HepG2 (cell line): ENCODE measurements around the gene SLC38A2. TPM values are rescaled to one million over a fixed set of nuclear protein-coding genes. Genes with fewer than 3 reads are reported as not detected.

Source experiments
- ATAC-seq: fragments of 200-7000 bp; cut with Tn5 transposase; 3 replicates; pipeline ENCODE4 v1.9.1; 2020; ENCODE audit warnings: mild to moderate bottlenecking, moderate library complexity
- BruUV-seq: library from RNA; stranded (reverse); fragments of 400-500 nt; replicated peaks from 2 replicates; lab custom pipeline; 2021; lab: Mats Ljungman, UMichigan
- CTCF ChIA-PET: fragments of 300-600 bp; formaldehyde crosslinking; extraction: SDS; loops from one replicate; lab custom pipeline; 2021; ENCODE audit warnings: low total read pairs, inconsistent platforms, low intra/inter-chr PET ratio; lab: Yijun Ruan, JAX
- POLR2A ChIA-PET: fragments of 350-600 bp; sonication (Branson Sonifier 250); formaldehyde crosslinking; loops from one replicate; lab custom pipeline; 2020; ENCODE audit warnings: antibody characterized with exemption, inconsistent platforms; lab: Yijun Ruan, JAX
- DNase-seq: peaks from one replicate; pipeline ENCODE4 v3.0.0-alpha.2; 2015; ENCODE audit warnings: low spot score
- FAIRE-seq: peaks from 3 replicates; lab custom pipeline; 2011; peaks lifted over from hg19 to GRCh38; lab: Jason Lieb, UNC
- H2AFZ ChIP-seq: one replicate; pipeline ENCODE4 v1.6.1; 2011; ENCODE audit warnings: low read length, inconsistent platforms
- H3K27ac ChIP-seq: fragments of 300-600 bp; 3 replicates; pipeline ENCODE4 v1.8.0; 2011; ENCODE audit warnings: mixed run types, mild to moderate bottlenecking, mixed read lengths, low read length, inconsistent platforms; ENCODE audit not compliant: insufficient read depth; ENCODE audit errors: extremely low read length
- H3K27me3 ChIP-seq, 2 experiments: fragments of 200-600 bp in 1 of 2; 2 replicates in 1 of 2; 3 replicates in 1 of 2; pipeline versions ENCODE4 v1.6.0 to v1.8.0; 2011; ENCODE audit warnings: low read length in 2 of 2, mild to moderate bottlenecking in 2 of 2, moderate library complexity in 2 of 2, inconsistent platforms in 1 of 2; ENCODE audit not compliant: insufficient read depth in 2 of 2, control insufficient read depth in 1 of 2
- H3K36me3 ChIP-seq, 2 experiments: fragments of 200-600 bp in 1 of 2; replicated peaks in 1 of 2; 2 replicates in 1 of 2; 3 replicates in 1 of 2; pipeline versions ENCODE4 v1.5.1 to v1.8.0; 2011; ENCODE audit warnings: low read length in 2 of 2, inconsistent platforms in 1 of 2; ENCODE audit not compliant: insufficient read depth in 2 of 2, control insufficient read depth in 1 of 2
- H3K4me1 ChIP-seq: 2 replicates; pipeline ENCODE4 v1.5.1; 2012; ENCODE audit warnings: low read length, inconsistent platforms; ENCODE audit not compliant: insufficient read depth
- H3K4me2 ChIP-seq: 2 replicates; pipeline ENCODE4 v1.6.0; 2011; ENCODE audit warnings: low read depth, low read length, inconsistent platforms
- H3K4me3 ChIP-seq, 3 experiments: fragments of 200-600 bp in 1 of 3; sonication (generic), shearing (Covaris generic) in 1 of 3; replicated peaks in 1 of 3; 2 replicates each; pipeline ENCODE4 v1.5.1; 2011 to 2016; ENCODE audit warnings: low read length in 3 of 3, inconsistent platforms in 2 of 3, low read depth in 2 of 3, mild to moderate bottlenecking in 2 of 3, control low read depth in 1 of 3, mixed read lengths in 1 of 3; ENCODE audit not compliant: insufficient read depth in 1 of 3
- H3K79me2 ChIP-seq: one replicate; pipeline ENCODE4 v1.6.1; 2011; ENCODE audit warnings: low read length, inconsistent platforms; ENCODE audit not compliant: insufficient read depth
- H3K9ac ChIP-seq: 2 replicates; pipeline ENCODE4 v1.6.0; 2011; ENCODE audit warnings: mild to moderate bottlenecking, low read depth, low read length, inconsistent platforms; ENCODE audit not compliant: insufficient read depth
- H3K9me3 ChIP-seq: 2 replicates; pipeline ENCODE4 v1.5.1; 2012; ENCODE audit warnings: mild to moderate bottlenecking, low read length
- H4K20me1 ChIP-seq: 2 replicates; pipeline ENCODE4 v1.6.0; 2011; ENCODE audit warnings: inconsistent platforms, mild to moderate bottlenecking, low read length, moderate library complexity; ENCODE audit not compliant: insufficient read depth
- KLF6 ChIP-seq: IDR thresholded peaks from 2 replicates; pipeline ENCODE4 v1.8.0; 2016; ENCODE audit warnings: missing biosample characterization, missing genetic modification reagents
- NFRKB ChIP-seq: fragments of 450-650 bp; IDR thresholded peaks from 2 replicates; pipeline ENCODE4 v1.6.1; 2017
- PHF21A ChIP-seq: sonication (generic); formaldehyde crosslinking; IDR thresholded peaks from 2 replicates; pipeline ENCODE4 v1.5.0; 2020; ENCODE audit warnings: mild to moderate bottlenecking, missing genetic modification reagents
- PRMT3 ChIP-seq: sonication (generic); formaldehyde crosslinking; IDR thresholded peaks from 2 replicates; pipeline ENCODE4 v1.8.1; 2022; ENCODE audit warnings: low read depth, mild to moderate bottlenecking, moderate library complexity, missing genetic modification reagents, borderline replicate concordance
- SNRNP70 ChIP-seq: fragments of 200-400 bp; formaldehyde crosslinking; IDR thresholded peaks from 2 replicates; pipeline ENCODE4 v1.6.1; 2017; ENCODE audit warnings: mild to moderate bottlenecking, low read depth, low read length, moderate library complexity
- TEAD2 ChIP-seq: sonication (generic); formaldehyde crosslinking; IDR thresholded peaks from 2 replicates; pipeline ENCODE4 v1.9.0; 2021; ENCODE audit warnings: missing genetic modification reagents
- TFDP1 ChIP-seq: IDR thresholded peaks from 2 replicates; pipeline ENCODE4 v1.6.1; 2016; ENCODE audit warnings: missing compliant biosample characterization, missing genetic modification reagents, borderline replicate concordance
- ZNF326 ChIP-seq: sonication (generic); formaldehyde crosslinking; IDR thresholded peaks from 2 replicates; pipeline ENCODE4 v1.4.0; 2020; ENCODE audit warnings: missing genetic modification reagents, borderline replicate concordance
- ZNF34 ChIP-seq: sonication (generic); formaldehyde crosslinking; IDR thresholded peaks from 2 replicates; pipeline ENCODE4 v1.4.0; 2020; ENCODE audit warnings: mild to moderate bottlenecking, missing genetic modification reagents, borderline replicate concordance
- ZNF558 ChIP-seq: sonication (generic); formaldehyde crosslinking; IDR thresholded peaks from 2 replicates; pipeline ENCODE4 v1.9.0; 2022; ENCODE audit warnings: mild to moderate bottlenecking, missing genetic modification reagents, borderline replicate concordance
- ZNF737 ChIP-seq: sonication (generic); formaldehyde crosslinking; IDR thresholded peaks from 2 replicates; pipeline ENCODE4 v1.5.0; 2020; ENCODE audit warnings: missing genetic modification reagents, mild to moderate bottlenecking, borderline replicate concordance
- WGBS: methylation state at CpG from one replicate; pipeline ENCODE4 v1.1.6; 2017; ENCODE audit warnings: low lambda C conversion rate; 5-methylcytosine and 5-hydroxymethylcytosine counted together
- in situ Hi-C: cut with HindIII; loops from 2 replicates; pipeline ENCODE4 v1.10.0; 2017; ENCODE audit warnings: low pct_unique_long_range_greater_than_20kb; ENCODE audit not compliant: extremely low pct_ligation_motif_present
- intact Hi-C: fragments of 100-400 bp; cut with micrococcal nuclease; formaldehyde crosslinking; loops from one replicate; pipeline ENCODE4 v1.10.0; 2022; ENCODE audit not compliant: unreplicated experiment
- polyA plus RNA-seq, 8 experiments: library from polyadenylated mRNA; depleted of rRNA in 3 of 8; stranded (reverse) in 7 of 8; unstranded in 1 of 8; fragments of >200 nt; fragmentation: Illumina TruSeq in 4 of 8; extraction: Trizol in 4 of 8; gene quantifications; 2 replicates each; pipeline versions ENCODE4 v1.2.1 to v1.2.3, GENCODE V29; 2011 to 2016; ENCODE audit warnings: low read depth in 4 of 8, missing spikeins in 1 of 8, mixed read lengths in 1 of 8; ENCODE audit not compliant: insufficient read depth in 1 of 8
- total RNA-seq, 5 experiments: library from RNA; depleted of rRNA; stranded (reverse); fragments of >200 nt; fragmentation: Illumina TruSeq; extraction: Trizol; gene quantifications; 2 replicates each; pipeline ENCODE4 v1.2.3, GENCODE V29; 2016; ENCODE audit warnings: low read depth in 1 of 5

The SLC38A2 gene
- total and polyA plus RNA-seq, 2 of the 13 experiments (the other 11 are each of a cell fraction or from before 2014, with no cell fraction given), result 368 to 880 TPM

DNA sequence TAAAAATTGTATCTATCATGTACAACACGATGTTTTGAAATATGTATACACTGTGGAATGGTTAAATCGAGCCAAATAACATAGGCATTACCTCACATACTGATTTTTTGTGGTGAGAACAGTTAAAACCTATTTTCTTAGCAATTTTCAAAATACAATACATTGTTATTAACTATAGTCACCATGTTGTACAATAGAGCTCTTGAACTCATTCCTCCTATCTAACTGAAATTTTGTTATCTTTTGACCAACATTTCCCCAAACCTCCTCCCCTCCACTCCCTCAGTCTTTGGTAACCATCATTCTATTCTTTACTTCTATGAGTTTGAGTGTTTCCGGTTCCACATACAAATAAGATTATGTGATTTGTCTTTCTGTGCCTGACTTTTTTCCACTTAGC is 6.8 kb upstream of the SLC38A2 start:
- TF ChIP-seq NFRKB, result no peak
- no peak for TF ChIP-seq ZNF737
- TF ChIP-seq TFDP1 (CRISPR knock-in tag), result no peak
- TF ChIP-seq KLF6 (CRISPR knock-in tag), result no peak
- no peak for TF ChIP-seq SNRNP70
- no peak for TF ChIP-seq ZNF558 (CRISPR knock-in tag)
- TF ChIP-seq ZNF326 (CRISPR knock-in tag), result no peak
- TF ChIP-seq PRMT3 (CRISPR knock-in tag), result no peak
- TF ChIP-seq TEAD2 (CRISPR knock-in tag), result no peak
- no peak for TF ChIP-seq PHF21A (CRISPR knock-in tag)
- TF ChIP-seq ZNF34, result no peak
- 91% methylated on average over 3 of the region's 3 CpGs for WGBS
- ChIA-PET POLR2A (no interaction called here), CTCF (no interaction called here)
- no peak overlapping the region for H3K27ac ChIP-seq
- H3K9me3 ChIP-seq, result no peaks in the 10 kb centered on the region
- H3K27me3 ChIP-seq, result no peaks in the 10 kb centered on the region; a peak in 1 of 5 replicates
- no peak overlapping the region for H3K9ac ChIP-seq
- H3K36me3 ChIP-seq, result no peaks in the 10 kb centered on the region; a peak in 1 of 5 replicates
- no peak for ATAC-seq
- no peak overlapping the region for H3K4me3 ChIP-seq
- H3K79me2 ChIP-seq, result peaks cover 15% of the 10 kb centered on the region
- intact Hi-C loops, result no loop called here
- no TSS peak for BruUV-seq
- no peak overlapping the region for H3K4me2 ChIP-seq
- no peaks in the 10 kb centered on the region for H4K20me1 ChIP-seq
- no peak overlapping the region for H2AFZ ChIP-seq
- FAIRE-seq, result no peak
- no peak for DNase-seq
- H3K4me1 ChIP-seq, result peaks cover 68% of the 10 kb centered on the region
- in situ Hi-C loops, result no loop called here
